Activated CD4-positive, alpha-beta memory T cell treated with anti-CD3 and anti-CD28 coated beads, Interleukin-2, amount 10 ng/mL, durations not matched to agents 7 days and 5 days (primary cell): ENCODE data around the gene ARRB1. TPM values are rescaled to one million over a fixed set of nuclear protein-coding genes. Genes with fewer than 3 reads are reported as not detected.

Experiments
- CTCF ChIA-PET: fragments of 350-600 bp; sonication (Branson Sonifier 250); formaldehyde crosslinking; loops from one replicate; lab custom pipeline; 2021; ENCODE audit warnings: antibody characterized with exemption, inconsistent platforms; lab: Charles Lee
- POLR2A ChIA-PET: fragments of 350-600 bp; sonication (Branson Sonifier 250); formaldehyde crosslinking; loops from one replicate; lab custom pipeline; 2021; ENCODE audit warnings: antibody characterized with exemption; lab: Charles Lee
- DNase-seq: peaks from one replicate; pipeline ENCODE4 v3.0.0-alpha.2; 2020
- H3K27ac Mint-ChIP-seq: one replicate; pipeline ENCODE4 v1.8.0; 2021; ENCODE audit warnings: mild to moderate bottlenecking, mixed read lengths
- H3K27me3 Mint-ChIP-seq: one replicate; pipeline ENCODE4 v1.8.0; 2021; ENCODE audit warnings: mixed read lengths
- H3K36me3 Mint-ChIP-seq: one replicate; pipeline ENCODE4 v1.8.0; 2021; ENCODE audit warnings: low read depth, mixed read lengths
- H3K4me1 Mint-ChIP-seq: one replicate; pipeline ENCODE4 v1.8.0; 2021; ENCODE audit warnings: mixed read lengths
- H3K4me3 Mint-ChIP-seq: one replicate; pipeline ENCODE4 v1.8.0; 2021; ENCODE audit warnings: mild to moderate bottlenecking, mixed read lengths
- H3K9me3 Mint-ChIP-seq: one replicate; pipeline ENCODE4 v1.8.0; 2021; ENCODE audit warnings: mixed read lengths
- total RNA-seq, 2 experiments: library from RNA; stranded (reverse); gene quantifications; one replicate each; pipeline ENCODE4 v1.2.3, GENCODE V29; 2021

Gene ARRB1
- total RNA-seq, 2 experiments from 2014 or later: 13.4 to 19.0 TPM

DNA sequence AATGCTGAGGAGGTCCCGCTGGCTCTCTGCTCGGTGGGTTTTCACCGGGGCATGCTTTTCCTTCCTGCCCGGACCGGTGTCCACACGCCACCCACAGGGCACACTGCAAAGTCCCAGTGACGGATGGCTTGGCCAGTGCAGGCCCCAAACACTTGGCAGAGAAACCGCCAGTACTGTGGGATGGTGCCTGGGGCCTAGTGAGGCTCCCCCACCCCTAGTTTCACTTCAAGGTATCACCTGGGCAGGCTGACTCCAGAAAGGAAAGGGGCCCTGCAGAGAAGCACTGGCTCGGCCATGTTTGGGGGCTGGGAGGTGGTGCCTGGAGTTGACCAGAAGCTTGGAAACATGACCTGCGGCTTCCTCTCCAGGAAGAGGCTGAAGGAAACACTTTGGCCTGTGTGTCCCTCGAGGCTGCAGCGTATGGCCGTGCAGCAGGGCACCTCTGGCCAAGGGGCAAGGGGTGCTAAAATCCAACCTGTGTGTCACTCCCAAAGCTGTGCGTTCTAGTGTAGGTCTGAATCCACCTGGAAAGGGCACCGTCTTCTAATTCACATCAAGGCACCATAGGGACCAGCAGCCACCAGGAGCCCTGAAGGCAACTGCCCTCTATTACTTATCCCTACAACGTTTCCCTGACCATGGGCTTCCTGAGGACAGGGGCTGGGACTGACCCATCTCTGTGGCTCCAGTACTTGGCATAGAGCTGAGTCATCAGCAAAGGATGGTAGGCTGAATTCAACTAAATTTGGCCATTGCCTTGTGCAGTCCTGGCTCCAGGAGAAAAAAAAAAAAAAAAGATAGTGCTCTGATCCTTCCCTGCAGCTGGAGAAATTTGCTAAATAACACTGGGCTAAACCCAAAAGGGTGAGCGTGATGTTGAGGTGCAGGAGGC lies 88.3 kb downstream of the ARRB1 start:
- Mint-ChIP-seq H3K27me3 (no peaks in the 10 kb centered on the region), H3K9me3 (no peaks in the 10 kb centered on the region), H3K36me3 (no peaks in the 10 kb centered on the region), H3K4me1 (peaks cover 21% of the 10 kb centered on the region), H3K4me3 (no peak overlapping the region), H3K27ac (no peak overlapping the region)
- ChIA-PET CTCF (interaction anchor here (1.2 to 1.9 kb wide), 4 partner anchors 13 to 182 kb away, joined by 3 to 6 read pairs (median 4); no protein-coding TSS in a partner anchor), POLR2A (interaction anchor here (1.2 to 1.9 kb wide), 2 partner anchors 12 to 21 kb away, joined by 5 to 6 read pairs; no protein-coding TSS in a partner anchor)
- no peak for DNase-seq

GRCh38 chr11:75262436-75262835 lies 89.0 kb downstream of the ARRB1 start:
- CTCF ChIA-PET: interaction anchor here (0.7 to 1.9 kb wide), 4 partner anchors 17 to 183 kb away, joined by 3 to 6 read pairs (median 4); no protein-coding TSS in a partner anchor
- Mint-ChIP-seq H3K9me3 (no peaks in the 10 kb centered on the region), H3K27ac (no peak overlapping the region), H3K27me3 (peaks cover 5% of the 10 kb centered on the region), H3K36me3 (no peaks in the 10 kb centered on the region), H3K4me3 (no peak overlapping the region), H3K4me1 (peaks cover 21% of the 10 kb centered on the region)
- DNase-seq: no peak
- POLR2A ChIA-PET: interaction anchor here (1.5 to 1.9 kb wide), 2 partner anchors 8 to 21 kb away, joined by 6 read pairs; no protein-coding TSS in a partner anchor

DNA sequence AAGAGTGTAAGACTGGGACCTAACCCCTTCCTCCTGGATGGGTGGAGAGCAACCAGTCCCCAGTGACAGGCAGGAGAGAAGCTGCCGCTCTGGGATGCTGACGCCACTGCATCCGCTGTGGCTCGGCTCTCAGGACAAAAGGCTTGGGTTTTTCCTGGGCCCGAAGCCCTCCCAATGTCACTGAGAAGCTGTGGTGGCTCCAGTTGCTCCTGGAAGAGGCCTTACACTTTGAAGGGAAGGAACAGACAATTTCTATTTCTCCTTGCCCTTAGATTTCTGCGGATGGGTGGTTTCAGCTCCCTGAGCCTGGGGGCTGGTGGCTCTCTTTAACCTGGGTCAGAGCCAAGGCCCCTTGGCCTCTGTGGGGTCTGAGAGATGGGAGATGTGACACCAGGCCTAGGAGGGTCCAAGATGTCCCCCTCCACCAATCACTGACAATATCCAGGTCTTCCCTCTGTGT lies 89.5 kb downstream of the ARRB1 start:
- no peak overlapping the region for H3K4me3 Mint-ChIP-seq
- CTCF ChIA-PET: interaction anchor here (0.7 to 1.4 kb wide), 3 partner anchors 12 to 183 kb away, joined by 3 read pairs; no protein-coding TSS in a partner anchor
- no peaks in the 10 kb centered on the region for H3K36me3 Mint-ChIP-seq
- no peaks in the 10 kb centered on the region for H3K9me3 Mint-ChIP-seq
- no peak overlapping the region for H3K27ac Mint-ChIP-seq
- peaks cover 21% of the 10 kb centered on the region for H3K4me1 Mint-ChIP-seq
- no peak for DNase-seq
- POLR2A ChIA-PET: interaction anchor here (1.5 kb wide), 1 partner anchor 8 kb away, joined by 6 read pairs; no protein-coding TSS in a partner anchor
- H3K27me3 Mint-ChIP-seq: peaks cover 9% of the 10 kb centered on the region

DNA sequence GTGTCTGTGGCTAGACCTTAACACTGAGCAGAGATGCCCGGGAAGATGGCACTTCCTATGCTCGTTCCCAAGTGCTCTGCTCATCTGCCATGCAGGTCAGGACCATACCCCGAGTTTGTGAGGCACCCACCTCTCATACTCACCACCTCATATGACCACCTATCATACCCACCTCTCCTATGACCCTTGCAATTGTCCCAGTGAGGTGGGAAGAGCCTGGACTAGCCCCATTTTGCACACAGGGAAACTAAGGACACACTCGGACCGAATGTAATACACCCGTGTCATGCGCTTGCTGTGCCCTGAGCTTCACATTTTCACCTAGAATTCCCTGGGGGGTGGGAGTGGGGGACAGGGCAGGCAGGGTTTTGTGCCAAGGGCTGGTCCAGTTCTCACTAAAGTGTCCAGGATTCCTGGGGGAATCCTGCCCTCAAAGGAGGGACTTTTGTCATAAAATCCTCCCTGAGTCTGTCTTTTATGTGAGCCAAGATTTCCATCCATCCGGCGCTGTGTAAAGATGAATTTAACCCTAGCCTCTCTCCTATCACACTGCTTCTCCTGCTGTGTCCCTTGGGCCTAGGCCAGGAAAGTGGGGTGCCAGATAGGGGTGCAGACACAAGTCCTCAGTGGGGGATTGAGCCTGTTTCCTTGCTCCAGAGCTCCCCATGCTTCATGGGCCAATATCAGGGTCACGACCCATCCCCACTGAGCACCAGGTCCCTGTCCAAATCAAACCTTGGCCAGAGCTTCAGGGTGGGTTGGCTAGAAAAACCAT lies 90.9 kb downstream of the ARRB1 start:
- ChIA-PET CTCF (interaction anchor here (1.0 to 1.3 kb wide), 3 partner anchors 11 to 19 kb away, joined by 3 read pairs; no protein-coding TSS in a partner anchor), POLR2A (interaction anchor here (1.4 to 1.5 kb wide), 2 partner anchors 10 kb away, joined by 3 to 6 read pairs; no protein-coding TSS in a partner anchor)
- H3K4me1 Mint-ChIP-seq: peaks cover 21% of the 10 kb centered on the region
- H3K36me3 Mint-ChIP-seq: no peaks in the 10 kb centered on the region
- DNase-seq: no peak
- H3K27ac Mint-ChIP-seq: no peak overlapping the region
- H3K9me3 Mint-ChIP-seq: no peaks in the 10 kb centered on the region
- H3K4me3 Mint-ChIP-seq: no peak overlapping the region
- peaks cover 18% of the 10 kb centered on the region for H3K27me3 Mint-ChIP-seq

- DNase-seq: no peak
- Mint-ChIP-seq H3K9me3 (no peaks in the 10 kb centered on the region), H3K27ac (no peak overlapping the region), H3K36me3 (no peaks in the 10 kb centered on the region), H3K27me3 (peaks cover 51% of the 10 kb centered on the region), H3K4me1 (no peaks in the 10 kb centered on the region), H3K4me3 (no peak overlapping the region)
- POLR2A ChIA-PET: no interaction called here
- CTCF ChIA-PET: interaction anchor here (1.6 to 2.7 kb wide), 2 partner anchors 49 to 114 kb away, joined by 3 to 12 read pairs; no protein-coding TSS in a partner anchor
Measured at GRCh38 chr11:75254326-75254725, 97.1 kb downstream of the ARRB1 start.

DNA sequence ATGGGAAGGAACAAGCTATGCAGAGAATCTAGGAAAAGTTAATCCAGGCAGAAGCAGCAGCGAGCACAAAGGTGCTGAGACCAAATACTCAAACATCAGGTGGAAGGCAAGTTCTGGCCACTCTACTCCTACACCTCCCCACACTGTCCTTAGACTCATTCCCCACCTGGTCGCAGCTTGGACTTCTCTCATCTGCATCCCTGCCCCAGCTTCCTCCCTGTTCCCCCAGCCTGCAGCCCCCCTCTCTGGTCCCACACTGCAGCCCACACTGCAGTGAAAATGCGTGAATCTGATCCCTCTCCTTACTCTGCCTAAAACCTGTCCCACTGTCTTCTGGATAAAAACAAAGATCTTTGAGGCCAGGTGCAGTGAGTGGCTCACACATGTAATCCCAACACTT lies 101.8 kb downstream of the ARRB1 start:
- DNase-seq: no peak
- POLR2A ChIA-PET: interaction anchor here (1.0 kb wide), 1 partner anchor 11 kb away, joined by 3 read pairs; no protein-coding TSS in a partner anchor
- no peaks in the 10 kb centered on the region for H3K4me1 Mint-ChIP-seq

DNA sequence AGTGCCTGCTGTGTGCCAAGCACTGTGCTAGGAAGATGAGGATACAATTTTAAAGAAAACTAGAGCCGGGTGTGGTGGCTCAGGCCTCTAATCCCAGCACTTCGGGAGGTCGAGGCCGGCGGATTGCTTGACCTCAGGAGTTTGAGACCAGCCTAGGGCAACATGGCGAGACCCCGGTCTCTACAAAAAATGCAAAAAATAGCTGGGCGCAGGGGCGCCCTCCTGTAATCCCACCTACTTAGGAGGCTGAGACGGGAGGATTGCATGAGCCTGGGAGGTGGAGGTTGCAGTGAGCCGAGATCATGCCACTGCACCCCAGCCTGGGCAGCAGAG lies 102.6 kb downstream of the ARRB1 start:
- H3K9me3 Mint-ChIP-seq: no peaks in the 10 kb centered on the region
- ChIA-PET POLR2A (interaction anchor here (0.8 to 1.2 kb wide), 4 partner anchors 24 to 319 kb away, joined by 3 to 8 read pairs (median 4); no protein-coding TSS in a partner anchor), CTCF (interaction anchor here (0.6 to 14.8 kb wide), 33 partner anchors 9 to 546 kb away, joined by 3 to 442 read pairs (median 4); no protein-coding TSS in a partner anchor)
- H3K36me3 Mint-ChIP-seq: no peaks in the 10 kb centered on the region
- H3K4me3 Mint-ChIP-seq: no peak overlapping the region
- H3K27me3 Mint-ChIP-seq: peaks cover 54% of the 10 kb centered on the region
- DNase-seq: no peak
- H3K27ac Mint-ChIP-seq: no peak overlapping the region
- H3K4me1 Mint-ChIP-seq: no peaks in the 10 kb centered on the region

More for the DNA sequence above, 101.8 kb downstream of the ARRB1 start:
- Mint-ChIP-seq H3K27ac (no peak overlapping the region), H3K9me3 (no peaks in the 10 kb centered on the region), H3K27me3 (peaks cover 49% of the 10 kb centered on the region), H3K4me3 (no peak overlapping the region), H3K36me3 (no peaks in the 10 kb centered on the region)
- CTCF ChIA-PET: interaction anchor here (0.6 to 14.8 kb wide), 14 partner anchors 8 to 320 kb away, joined by 3 to 442 read pairs (median 12); no protein-coding TSS in a partner anchor

DNA sequence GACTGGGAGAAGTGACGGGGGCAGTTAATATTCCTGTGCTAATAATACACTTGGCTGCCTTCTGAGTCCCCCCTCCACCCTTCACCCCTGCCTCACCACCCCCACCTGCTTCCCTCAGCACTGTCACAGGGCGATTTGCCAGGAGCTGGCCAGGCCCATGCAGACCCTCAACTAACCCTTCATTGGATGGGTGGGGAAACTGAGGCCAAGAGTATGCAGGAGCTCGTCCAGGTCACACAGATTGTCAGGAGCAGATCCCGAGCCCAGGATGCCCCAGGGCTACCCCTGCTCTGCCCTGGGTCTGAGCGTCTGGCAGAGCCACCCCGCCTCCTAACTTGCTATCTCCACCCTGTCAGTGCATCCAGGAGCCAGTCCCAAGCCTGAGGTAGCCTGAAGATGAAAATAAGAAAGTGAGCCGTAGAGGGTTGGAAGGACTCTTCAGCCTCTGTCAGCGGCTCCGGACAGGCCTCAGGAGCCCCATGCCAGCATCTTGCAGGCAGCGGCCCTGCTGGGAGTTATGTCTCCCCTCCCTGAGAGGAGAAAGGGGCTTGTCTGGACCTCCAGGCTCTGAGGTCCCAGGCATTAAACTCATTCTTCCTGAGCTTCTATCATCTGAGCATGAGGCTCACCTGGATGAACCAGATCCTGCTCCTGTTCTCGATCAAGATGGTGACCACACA lies 104.7 kb downstream of the ARRB1 start:
- Mint-ChIP-seq H3K4me1 (peaks cover 6% of the 10 kb centered on the region), H3K36me3 (no peaks in the 10 kb centered on the region), H3K27me3 (peaks cover 64% of the 10 kb centered on the region), H3K4me3 (no peak overlapping the region), H3K9me3 (no peaks in the 10 kb centered on the region), H3K27ac (no peak overlapping the region)
- ChIA-PET CTCF (interaction anchor here (1.2 to 14.8 kb wide), 7 partner anchors 9 to 317 kb away, joined by 4 to 442 read pairs (median 12); no protein-coding TSS in a partner anchor), POLR2A (interaction anchor here (1.3 kb wide), 1 partner anchor 29 kb away, joined by 3 read pairs; no protein-coding TSS in a partner anchor)
- DNase-seq: no peak

DNA sequence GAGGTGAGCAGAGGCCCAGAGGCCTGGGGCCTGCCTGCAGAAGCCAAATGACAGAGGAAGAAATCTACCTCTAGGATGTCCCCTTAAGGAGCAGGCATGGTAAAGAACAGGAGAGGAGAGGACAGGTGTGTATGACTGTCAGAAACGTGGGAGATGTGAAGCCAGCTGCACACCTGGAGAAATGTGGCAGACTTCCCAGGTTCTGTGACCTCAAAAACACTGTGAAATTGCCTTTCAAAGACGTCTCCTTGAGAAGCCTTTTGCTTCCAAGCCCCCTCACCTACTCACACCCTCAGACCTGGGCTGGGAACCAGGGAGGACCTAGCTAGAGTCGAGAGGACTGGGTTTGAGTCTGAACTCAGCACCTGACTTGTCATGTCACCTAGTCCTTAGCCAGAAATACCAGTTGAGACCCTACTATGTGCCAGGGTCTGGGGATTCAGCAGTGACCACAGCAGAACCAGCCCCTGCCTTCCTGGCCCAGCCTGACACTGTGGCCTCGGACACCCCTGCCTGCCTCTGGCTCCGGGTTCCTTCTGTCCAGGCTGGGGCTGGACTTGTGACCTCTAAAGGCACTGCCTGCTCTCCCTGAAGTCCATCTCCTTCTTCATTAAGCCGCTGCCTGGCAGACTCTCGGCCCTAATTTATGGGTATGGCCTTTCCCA lies 105.3 kb downstream of the ARRB1 start:
- no peak overlapping the region for H3K27ac Mint-ChIP-seq
- POLR2A ChIA-PET: no interaction called here
- no peaks in the 10 kb centered on the region for H3K36me3 Mint-ChIP-seq

GRCh38 chr11:75245356-75246005 lies 106.0 kb downstream of the ARRB1 start:
- Mint-ChIP-seq H3K27ac (no peak overlapping the region), H3K27me3 (peaks cover 57% of the 10 kb centered on the region), H3K36me3 (no peaks in the 10 kb centered on the region), H3K9me3 (no peaks in the 10 kb centered on the region), H3K4me1 (peaks cover 6% of the 10 kb centered on the region), H3K4me3 (no peak overlapping the region)
- no peak for DNase-seq
- CTCF ChIA-PET: interaction anchor here (0.6 to 14.8 kb wide), 8 partner anchors 7 to 223 kb away, joined by 3 to 442 read pairs (median 6); no protein-coding TSS in a partner anchor
- POLR2A ChIA-PET: interaction anchor here (1.4 kb wide), 1 partner anchor 31 kb away, joined by 3 read pairs; no protein-coding TSS in a partner anchor

More for the DNA sequence above, 105.3 kb downstream of the ARRB1 start:
- CTCF ChIA-PET: interaction anchor here (1.2 to 14.8 kb wide), 4 partner anchors 8 to 104 kb away, joined by 4 to 442 read pairs (median 5); no protein-coding TSS in a partner anchor
- Mint-ChIP-seq H3K4me1 (peaks cover 6% of the 10 kb centered on the region), H3K4me3 (no peak overlapping the region), H3K27me3 (peaks cover 60% of the 10 kb centered on the region), H3K9me3 (no peaks in the 10 kb centered on the region)
- DNase-seq: no peak
